Breast epithelium (tissue), 3 donors: ENCODE results near the gene OR6C75.

Experiments
- POLR2A ChIP-seq: fragments of 450-650 bp; IDR thresholded peaks from one replicate; pipeline ENCODE4 v1.6.1; 2016; ENCODE audit warnings: antibody characterized with exemption, mild to moderate bottlenecking, moderate library complexity
- POLR2AphosphoS5 ChIP-seq, 3 donors: sonication (generic); formaldehyde crosslinking; IDR thresholded peaks; one replicate each; pipeline ENCODE4 v1.6.1; 2017; ENCODE audit warnings: antibody characterized with exemption in 3 of 3
- TF ChIP-seq, protein P1 (sequence below), 3 donors: fragments of 450-650 bp; IDR thresholded peaks; one replicate each; pipeline ENCODE4 v1.5.1; 2016 to 2017; ENCODE audit warnings: antibody characterized with exemption in 3 of 3, mild to moderate bottlenecking in 3 of 3, moderate library complexity in 3 of 3

DNA sequence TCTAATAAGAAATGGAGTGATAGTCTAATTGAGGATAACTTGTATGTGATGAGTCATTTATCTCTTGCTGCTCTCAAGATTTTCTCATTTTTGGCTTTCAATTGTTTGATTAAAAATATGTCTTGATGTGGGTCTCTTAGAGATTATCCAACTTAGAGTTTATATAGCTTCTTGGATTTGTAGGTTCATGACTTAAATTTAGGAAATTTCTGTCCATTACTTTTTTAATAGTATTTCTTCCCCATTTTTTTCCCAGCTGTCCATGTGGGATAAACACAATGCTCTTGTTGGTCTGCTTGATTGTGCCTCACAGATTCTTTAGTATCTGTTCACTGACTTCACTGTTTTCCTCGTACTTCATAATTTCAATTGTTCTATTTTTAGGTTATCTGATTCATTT is 45.1 kb downstream of the OR6C75 start:
- TF ChIP-seq, protein P1, sequence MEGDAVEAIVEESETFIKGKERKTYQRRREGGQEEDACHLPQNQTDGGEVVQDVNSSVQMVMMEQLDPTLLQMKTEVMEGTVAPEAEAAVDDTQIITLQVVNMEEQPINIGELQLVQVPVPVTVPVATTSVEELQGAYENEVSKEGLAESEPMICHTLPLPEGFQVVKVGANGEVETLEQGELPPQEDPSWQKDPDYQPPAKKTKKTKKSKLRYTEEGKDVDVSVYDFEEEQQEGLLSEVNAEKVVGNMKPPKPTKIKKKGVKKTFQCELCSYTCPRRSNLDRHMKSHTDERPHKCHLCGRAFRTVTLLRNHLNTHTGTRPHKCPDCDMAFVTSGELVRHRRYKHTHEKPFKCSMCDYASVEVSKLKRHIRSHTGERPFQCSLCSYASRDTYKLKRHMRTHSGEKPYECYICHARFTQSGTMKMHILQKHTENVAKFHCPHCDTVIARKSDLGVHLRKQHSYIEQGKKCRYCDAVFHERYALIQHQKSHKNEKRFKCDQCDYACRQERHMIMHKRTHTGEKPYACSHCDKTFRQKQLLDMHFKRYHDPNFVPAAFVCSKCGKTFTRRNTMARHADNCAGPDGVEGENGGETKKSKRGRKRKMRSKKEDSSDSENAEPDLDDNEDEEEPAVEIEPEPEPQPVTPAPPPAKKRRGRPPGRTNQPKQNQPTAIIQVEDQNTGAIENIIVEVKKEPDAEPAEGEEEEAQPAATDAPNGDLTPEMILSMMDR (IDR thresholded peaks at IDR 0.05), result no peak
- no peak for TF ChIP-seq POLR2A
- TF ChIP-seq POLR2AphosphoS5 (IDR thresholded peaks at IDR 0.05), result no peak
